NCI-H526 treated with DMSO at 0.1 percent for 48 hours (cell line): Measurements from ENCODE around the gene TK1.
"Not testable (repeated sequence)": the region's sequence is repeated elsewhere in the genome, so short reads cannot be mapped to it uniquely, and the experiment has no call there.

Experiments
- DNase-seq: peaks from one replicate; lab custom pipeline; 2025; lab: John Stamatoyannopoulos, UW

The TK1 gene

DNA sequence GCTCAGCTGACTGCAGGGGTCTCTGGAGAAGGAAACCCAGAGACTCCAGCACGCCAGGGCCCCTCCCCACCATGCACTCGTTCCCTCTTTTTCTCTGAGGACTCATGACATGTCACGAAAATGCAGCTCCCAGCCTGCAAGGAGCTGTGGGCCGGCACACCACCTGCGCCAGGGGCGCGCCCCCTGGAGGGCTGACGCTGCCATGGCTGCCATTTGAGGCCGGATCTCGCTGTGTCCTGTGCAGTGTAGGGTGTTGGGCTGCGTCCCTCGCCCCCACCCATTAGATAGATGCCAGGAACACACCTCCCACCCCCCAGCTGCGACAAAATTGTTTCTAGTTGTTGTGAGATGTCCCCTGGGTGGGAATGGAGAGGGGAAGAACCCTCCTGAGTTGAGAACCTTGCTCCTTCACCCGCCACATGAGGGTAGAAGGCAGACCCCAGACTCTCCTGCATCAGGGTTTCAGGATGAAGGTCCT is 10.3 kb downstream of the TK1 start:
- peak; percentile 15 for DNase-seq

DNA sequence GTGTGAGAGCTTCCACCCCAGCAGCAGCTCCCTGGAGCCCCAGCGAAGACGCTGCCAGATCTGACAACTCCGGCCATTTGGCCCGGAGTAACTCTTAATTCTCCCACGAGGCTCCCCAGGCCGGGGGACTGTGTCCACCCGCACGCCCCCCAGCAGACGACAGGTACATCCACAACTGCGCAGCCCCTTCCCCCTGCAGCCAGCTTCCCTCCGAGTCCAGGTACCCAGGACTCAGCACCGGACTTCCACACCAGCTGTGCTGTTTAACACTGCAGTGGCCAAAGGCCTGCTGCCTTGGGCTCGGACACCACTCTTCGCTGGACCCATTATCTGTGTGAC is 11.2 kb downstream of the TK1 start:
- DNase-seq: no peak

DNA sequence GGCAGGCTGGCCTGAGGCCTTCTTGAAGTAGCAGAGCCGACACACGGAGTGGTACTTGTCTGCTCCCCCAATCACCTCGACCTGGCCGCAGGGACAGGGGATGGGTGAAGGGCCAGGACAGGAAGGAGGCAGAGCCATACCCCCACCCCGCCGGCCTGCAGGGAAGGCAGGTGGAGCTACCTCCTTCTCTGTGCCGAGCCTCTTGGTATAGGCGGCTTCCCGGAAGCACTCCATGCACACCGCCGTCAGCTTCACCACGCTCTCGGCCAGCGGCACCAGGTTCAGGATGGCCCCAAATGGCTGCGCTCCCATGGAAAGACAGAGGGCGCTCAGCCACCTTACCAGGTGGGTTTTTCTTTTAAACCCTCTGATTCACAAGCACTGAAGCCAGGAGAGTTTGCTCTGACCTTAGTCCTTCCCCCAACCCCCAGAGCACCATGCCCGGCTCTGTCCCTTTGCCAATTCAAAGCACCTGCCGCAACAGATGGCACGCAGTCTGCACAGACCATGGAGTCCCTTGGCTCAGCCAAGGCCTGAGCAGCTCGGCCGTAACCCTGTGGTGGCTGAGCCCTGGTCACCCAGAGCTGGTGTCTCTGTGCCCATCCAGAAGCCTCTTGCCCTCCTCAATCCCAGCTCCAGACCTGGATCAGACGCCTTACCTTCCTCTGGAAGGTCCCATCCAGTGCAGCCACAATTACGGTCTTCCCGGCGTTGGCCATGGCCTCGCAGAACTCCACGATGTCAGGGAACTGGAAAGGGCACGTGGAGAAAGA is 11.8 kb downstream of the TK1 start:
- DNase-seq: no peak

DNA sequence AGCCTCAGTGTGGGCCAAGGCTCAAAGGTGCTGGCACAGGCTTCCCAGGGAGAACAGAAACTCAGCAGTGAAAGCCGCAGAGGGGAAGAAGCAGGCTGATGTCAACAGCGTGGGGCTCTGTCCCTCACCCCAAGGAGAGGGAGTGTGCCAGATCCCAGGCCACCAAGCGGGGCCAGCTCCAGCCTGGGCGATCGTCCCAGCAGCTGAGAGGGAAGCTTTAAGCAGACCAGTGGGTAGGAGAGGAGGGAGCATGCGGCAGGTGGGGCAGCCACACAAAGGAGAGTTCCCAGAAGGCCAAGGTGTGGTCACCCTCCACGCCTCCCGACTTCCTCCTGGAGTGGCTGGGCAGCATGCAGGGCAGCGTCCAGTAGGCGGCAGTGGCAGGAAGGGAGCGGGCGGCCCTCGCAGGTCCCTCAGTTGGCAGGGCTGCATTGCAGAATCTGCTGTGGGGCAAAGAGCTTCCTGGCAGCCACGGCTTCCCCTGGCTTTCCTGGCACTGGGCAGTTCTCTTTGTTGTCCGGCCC is 12.4 kb downstream of the TK1 start:
- no peak for DNase-seq

DNA sequence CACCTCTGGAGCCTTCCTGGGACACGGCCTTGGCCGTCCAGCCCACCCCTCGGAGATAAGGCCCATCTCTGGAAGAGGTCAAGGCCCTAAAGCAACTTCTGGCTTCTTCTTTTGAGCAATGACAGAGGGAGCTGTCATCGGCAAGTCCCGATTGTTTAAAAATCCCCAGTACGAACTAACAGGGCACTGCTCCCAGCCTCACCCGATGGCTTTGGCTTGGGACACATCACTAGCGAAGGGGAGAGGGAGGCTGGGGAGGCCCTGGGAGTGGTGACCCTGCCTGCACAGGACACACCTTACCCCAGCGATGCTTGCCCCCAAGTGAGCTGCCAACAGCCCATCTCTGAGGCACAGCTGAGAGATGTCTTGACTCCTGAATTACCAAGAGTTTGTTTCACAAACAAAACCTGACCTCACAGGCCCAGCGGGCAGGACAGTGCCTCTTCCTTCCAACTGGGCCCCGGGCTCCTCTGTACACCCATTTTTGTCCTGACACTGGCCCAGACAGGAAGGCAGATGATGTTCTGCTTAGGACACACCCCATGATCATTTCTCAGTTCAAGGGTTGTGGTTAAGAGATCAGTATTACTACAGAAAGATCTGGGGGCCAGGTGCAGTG is 13.6 kb downstream of the TK1 start:
- DNase-seq: no peak

DNA sequence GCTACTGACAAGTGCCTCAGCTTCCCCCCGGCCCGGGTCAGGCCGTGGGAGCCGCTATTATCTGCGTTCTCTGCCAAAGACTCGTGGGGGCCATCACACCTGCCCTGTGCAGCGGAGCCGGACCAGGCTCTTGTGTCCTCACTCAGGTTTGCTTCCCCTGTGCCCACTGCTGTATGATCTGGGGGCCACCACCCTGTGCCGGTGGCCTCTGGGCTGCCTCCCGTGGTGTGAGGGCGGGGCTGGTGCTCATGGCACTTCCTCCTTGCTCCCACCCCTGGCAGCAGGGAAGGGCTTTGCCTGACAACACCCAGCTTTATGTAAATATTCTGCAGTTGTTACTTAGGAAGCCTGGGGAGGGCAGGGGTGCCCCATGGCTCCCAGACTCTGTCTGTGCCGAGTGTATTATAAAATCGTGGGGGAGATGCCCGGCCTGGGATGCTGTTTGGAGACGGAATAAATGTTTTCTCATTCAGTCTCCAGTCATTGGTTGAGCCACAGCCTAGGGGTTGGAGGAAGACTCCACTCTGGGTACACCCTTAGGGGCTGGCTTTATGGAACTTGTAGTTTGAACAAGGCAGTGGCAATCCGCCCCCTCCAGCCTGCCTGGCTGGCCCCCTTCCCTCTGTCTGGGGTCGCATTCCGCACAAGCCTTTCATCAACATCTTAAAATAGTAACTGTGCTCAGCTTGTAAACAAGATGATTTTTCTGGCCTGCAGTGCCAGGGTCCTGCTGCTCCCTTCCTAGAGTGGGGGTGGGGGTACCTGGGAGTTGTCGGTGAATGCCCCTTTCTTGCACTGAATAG is 14.4 kb downstream of the TK1 start:
- peak; percentile 17 for DNase-seq

DNA sequence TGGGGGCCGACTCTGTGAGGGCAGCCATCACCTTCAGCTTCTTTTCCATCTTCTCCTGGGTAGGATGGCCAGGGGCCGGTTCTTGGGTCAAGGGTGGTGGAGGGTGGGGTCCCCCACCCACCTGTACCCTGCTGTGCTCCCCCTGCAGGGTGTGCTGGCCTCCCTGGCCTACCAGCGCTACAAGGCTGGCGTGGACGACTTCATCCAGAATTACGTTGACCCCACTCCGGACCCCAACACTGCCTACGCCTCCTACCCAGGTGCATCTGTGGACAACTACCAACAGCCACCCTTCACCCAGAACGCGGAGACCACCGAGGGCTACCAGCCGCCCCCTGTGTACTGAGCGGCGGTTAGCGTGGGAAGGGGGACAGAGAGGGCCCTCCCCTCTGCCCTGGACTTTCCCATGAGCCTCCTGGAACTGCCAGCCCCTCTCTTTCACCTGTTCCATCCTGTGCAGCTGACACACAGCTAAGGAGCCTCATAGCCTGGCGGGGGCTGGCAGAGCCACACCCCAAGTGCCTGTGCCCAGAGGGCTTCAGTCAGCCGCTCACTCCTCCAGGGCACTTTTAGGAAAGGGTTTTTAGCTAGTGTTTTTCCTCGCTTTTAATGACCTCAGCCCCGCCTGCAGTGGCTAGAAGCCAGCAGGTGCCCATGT is 15.1 kb downstream of the TK1 start:
- not testable (repeated sequence) for DNase-seq

DNA sequence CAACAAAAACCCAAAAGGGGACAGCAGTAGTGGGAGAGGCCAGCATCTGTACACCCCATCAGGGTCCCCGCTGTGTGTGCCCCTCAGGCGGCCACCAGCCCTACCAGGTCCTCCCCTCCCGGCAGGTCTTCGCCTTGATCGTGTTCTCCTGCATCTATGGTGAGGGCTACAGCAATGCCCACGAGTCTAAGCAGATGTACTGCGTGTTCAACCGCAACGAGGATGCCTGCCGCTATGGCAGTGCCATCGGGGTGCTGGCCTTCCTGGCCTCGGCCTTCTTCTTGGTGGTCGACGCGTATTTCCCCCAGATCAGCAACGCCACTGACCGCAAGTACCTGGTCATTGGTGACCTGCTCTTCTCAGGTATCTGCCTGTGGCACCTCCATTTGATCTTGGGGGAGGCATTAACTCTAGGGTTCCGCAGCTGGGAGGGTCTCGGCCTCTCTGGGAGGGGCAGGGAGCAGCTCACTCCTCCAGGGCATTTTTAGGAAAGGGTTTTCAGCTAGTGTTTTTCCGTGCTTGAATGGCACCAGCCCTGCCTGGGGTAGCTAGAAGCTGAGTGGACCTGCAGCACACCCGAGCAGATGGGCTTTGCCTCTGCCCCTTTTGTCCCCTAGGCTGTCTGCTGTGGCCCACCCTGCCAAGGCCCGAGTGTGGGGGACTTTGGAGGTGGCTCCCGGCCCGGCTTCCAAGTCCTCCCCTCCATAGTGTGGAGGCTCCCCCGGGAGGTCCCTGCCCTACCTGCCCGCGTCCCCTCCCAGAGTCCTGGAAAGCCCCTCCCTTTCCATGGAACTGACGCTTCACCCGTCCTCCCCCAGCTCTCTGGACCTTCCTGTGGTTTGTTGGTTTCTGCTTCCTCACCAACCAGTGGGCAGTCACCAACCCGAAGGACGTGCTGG is 15.9 kb downstream of the TK1 start:
- DNase-seq: no peak

DNA sequence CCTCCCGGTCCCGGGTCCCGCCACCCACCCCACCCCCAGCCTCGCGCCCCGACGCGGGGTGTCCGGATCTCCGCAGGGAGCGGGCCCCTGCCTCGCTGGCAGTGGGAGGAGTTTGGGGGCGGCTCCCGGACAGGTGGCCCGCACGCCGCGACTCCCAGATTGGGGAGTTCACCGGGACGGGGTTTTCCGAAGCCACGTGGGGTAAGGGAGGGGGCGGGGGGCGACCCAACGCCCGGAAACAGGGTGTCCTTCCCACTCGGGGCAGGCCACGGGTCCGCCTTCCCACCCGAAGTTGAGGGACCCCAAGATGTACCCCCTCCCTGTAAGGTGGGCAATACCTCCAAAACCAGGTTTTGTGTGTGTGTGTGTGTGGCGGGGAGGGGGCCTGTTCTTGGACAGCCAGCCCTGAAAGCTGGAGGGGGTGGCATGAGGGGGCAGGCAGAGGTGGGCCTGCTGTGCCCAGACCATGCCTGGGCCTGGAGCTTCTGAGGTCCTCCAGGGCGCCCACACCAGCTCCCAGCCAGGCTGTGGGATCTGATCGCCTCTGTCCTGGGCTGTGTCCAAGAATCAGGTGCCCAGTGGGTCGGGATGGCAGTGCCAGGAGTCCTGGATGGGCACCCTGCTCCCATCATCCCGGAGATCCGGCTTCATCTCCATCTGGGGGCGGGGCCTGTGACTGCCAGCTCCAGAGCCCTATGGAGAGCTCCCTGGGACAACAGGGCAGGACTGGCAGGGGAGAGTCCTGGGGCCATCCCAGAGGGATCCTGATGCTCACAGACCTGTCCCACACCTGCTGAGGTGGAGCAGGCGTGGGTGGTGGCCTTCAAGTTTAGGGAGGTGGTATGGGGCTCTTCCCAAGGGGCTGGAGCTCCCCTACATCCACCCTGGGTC is 17.7 kb downstream of the TK1 start:
- DNase-seq: peak; percentile 25

DNA sequence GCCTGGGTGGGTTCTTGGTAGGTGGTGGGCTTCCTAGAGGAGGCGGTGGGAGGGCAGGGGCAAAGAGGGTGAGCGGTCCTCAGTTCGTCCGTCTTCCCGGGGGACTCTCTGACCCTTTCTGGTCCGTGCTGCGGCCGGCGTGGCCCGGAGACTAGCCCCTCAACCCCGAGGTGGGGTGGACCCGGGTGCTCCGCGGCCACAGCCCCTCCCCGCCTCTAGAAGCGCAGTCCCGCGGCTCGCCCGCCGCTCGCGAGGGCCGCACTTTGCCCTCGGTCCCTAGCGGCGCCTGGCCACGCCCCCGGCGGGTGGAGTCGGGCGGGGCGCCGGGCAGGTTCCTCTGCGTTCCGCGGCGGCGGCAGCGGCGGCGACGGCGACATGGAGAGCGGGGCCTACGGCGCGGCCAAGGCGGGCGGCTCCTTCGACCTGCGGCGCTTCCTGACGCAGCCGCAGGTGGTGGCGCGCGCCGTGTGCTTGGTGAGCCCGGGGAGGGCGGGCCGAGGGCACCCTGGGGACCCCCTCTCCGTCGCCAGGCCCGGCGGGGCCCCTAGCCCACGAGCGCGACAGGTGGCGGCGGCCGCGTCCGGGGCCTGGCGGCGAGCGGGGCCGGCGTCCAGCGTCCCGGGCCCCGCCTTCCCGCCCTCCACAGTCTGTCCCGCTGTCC is 18.5 kb downstream of the TK1 start, which contains the start of gene SYNGR2:
Gene SYNGR2, plus strand, starts transcription at position 340 of the 661 bp plus-strand sequence. Its CDS starts 36 bp downstream, at position 376.
- peak; percentile 52 for DNase-seq

DNA sequence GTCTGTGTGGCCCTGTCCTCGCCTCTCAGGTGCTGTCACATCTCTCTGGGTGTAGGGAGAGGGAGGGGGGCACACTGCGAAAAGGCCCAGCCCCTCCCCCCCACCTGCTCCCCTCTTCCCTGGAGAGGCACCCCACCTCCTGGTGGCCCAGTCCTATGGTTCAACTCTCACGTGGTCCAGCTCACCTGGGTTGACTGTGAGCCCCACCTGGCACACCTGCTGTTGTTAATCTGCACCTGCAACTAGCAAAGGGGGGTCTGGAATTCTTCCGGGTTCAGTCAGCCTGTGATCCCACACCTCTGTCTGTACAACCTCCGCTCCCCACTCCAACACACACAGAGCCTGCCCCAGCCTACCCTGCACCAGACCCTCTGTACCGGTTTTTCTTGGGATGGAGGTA is 20.4 kb downstream of the TK1 start:
- DNase-seq: no peak

DNA sequence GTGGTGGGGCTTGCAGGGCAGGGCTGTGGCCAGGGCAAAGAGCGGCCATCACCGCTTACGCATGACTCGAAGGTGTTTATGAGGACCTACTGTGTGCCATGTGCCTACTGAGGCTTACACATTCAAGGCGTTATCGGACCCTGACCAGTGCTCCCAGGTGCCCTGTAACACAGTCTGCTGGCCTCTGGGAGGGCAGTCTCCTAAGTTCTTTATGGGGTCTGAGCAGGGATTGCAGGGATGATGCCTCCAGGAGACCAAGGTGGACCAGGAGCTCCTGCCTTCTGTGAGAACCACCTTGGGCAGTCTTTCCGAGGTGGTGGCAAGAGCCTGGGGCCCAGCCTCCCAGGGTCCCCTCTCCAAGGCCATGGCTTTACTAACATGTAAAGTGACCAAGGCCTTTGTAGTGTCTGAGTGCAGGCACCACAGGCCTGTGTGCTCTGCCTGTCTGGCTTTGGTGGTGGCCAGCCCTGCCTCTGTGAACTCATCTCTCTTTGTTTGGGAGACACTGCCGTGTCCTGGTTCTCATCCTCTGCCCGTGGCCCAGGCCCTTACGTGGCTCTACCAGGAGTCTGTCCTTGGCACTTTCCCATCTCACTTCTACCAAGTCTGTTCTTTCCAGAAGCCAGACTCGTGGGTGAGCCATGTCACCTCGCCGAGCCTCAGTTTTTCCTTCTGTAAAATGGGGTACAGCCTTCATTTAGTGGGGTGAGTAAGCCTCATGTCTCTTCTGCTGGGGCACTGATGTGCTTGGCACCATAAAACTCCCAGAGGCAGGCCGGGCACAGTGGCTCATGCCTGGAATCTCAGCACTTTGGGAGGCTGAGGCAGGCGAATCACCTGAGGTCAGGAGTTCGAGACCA is 21.9 kb downstream of the TK1 start:
- no peak for DNase-seq

DNA sequence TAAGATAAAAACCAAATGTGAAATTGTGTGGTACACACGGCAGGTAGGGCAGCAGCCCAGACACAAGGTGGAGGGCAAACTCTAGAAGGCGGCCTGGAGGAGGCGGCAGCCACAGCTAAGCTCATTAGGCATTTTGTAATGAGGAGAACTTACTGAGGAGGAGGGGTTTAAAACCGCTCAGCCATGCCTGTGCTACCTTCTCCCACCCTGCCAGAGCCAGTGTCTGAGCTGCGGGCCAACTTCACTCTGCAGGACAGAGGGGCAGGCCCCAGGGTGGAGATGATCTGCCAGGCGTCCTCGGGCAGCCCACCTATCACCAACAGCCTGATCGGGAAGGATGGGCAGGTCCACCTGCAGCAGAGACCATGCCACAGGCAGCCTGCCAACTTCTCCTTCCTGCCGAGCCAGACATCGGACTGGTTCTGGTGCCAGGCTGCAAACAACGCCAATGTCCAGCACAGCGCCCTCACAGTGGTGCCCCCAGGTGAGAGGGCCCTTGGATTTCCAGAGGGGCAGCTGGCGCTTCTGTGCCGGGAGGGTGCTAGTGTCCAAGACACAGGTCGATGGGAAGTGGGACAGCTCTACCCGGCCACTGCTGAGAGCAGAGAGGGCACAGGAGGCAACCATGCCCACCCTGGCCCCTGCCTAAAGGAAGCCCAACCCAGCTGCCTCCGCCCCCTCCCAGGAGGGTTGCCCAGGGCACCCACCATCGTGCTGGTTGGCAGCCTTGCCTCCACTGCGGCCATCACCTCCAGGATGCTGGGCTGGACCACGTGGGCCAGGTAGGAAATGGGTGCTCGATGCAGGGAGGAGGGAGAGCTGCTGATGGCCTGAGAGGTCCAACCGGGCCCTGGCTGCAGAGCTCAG is 22.7 kb downstream of the TK1 start:
- DNase-seq: no peak

DNA sequence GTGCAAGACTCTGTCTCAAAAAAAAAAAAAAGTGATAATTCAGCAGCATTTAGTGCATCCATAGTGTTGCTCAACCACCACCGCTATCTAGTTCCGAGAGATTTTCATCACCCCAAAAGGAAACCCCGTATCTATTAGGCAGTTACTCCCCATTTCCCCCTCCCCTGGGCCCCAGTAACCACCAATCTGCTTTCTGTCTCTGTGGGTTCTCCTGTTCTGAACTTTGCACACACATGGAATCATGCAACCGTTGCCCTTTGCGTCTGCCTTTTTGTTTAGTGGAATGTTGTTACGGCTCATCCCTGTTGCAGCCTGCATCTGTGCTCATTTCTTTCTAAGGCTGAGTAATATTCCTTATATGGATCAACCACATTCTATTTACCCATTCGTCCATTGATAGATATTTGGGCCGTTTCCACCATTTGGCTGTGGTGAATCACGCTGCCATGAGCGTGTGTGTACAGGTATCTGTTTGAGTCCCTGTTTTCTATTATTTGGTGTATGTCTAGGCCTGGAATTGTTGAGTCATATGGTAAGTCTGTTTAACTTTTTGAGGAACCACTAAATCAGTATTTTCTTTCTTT is 27.2 kb downstream of the TK1 start:
- DNase-seq: no peak

DNA sequence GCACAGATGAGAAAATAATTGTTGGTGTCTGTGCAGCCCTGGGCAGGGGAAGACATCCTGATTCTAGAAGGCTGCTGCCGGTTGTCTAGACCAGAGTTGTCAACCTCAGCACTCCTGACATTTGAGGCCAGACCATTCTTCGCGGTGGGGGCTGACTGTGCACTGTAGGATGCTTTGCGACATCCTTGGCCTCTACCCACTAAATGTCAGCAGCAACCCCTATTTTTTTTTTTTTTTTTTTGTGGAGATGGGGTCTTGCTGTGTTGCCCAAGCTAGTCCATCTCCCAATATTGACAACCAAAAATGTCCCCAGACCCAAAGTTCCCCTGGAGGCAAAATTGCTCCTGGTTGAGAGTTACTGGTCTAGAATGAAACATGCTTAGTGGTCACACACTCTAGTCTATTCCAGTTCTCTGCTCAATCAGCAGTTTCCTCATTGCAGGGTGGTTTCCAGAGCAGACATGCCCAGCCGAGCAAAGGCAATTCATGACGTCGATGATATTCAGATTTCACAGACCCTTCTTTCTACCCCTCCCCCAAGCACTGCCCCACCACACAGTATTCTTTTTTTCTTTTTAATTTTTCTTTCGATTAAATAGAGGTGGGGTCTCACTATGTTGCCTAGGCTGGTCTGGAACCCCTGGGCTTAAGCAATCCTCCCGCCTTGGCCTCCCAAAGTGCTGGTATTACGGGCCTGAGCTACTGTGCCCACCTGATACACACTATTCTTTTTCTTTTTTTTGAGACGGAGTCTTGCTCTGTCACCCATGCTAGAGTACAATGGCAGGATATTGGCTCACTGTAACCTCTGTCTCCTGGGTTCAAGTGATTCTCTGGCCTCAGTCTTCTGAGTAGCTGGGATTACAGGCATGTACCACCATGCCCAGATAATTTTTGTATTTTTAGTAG is 31.7 kb downstream of the TK1 start:
- no peak for DNase-seq

DNA sequence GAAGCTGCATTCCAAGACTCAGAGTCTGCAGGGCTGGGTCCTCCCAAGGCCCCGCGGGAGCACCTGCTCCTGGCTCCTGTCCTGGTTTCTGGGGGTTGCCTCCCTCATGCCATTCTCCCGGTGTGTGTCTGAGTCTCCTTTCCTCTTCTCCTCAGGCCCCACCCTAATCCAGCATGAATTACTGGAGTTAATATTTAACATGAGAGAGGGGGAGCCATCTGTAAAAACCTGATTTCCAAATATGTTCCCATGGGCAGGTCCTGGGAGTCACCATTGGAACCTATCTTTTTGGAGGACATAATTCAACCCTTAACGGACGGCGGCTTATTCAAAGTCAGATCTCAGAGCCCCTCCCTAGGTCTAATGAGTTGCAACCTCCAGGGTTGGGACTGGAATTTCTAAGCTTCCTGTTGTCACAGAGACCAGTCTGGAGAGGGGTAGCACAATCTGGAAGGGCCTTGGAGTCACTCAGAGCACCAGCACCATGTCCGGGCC is 35.3 kb downstream of the TK1 start:
- no peak for DNase-seq
